Liver (tissue), 9 donors: ENCODE data around the gene RPGRIP1L. TPM values are rescaled to one million over a fixed set of nuclear protein-coding genes. Genes with fewer than 3 reads are reported as not detected.

Experiments used
- DNase-seq: peaks from one replicate; pipeline ENCODE4 v3.0.0-alpha.2; 2017; ENCODE audit warnings: low spot score
- H3K27ac ChIP-seq, 2 donors: one replicate each; pipeline ENCODE4 v1.7.0; 2013; ENCODE audit warnings: inconsistent platforms in 2 of 2, low read length in 2 of 2, control low read depth in 1 of 2, low read depth in 1 of 2, mild to moderate bottlenecking in 1 of 2
- H3K27me3 ChIP-seq, 4 donors: one replicate each; pipeline versions ENCODE4 v1.6.1 to v1.7.0; 2013; ENCODE audit warnings: low read length in 3 of 4, inconsistent platforms in 1 of 4, mild to moderate bottlenecking in 1 of 4, moderate library complexity in 1 of 4; ENCODE audit not compliant: control insufficient read depth in 4 of 4, insufficient read depth in 4 of 4
- H3K36me3 ChIP-seq, 4 donors: one replicate each; pipeline versions ENCODE4 v1.6.1 to v1.7.0; 2013; ENCODE audit warnings: low read length in 3 of 4, mild to moderate bottlenecking in 3 of 4, low read depth in 1 of 4, moderate library complexity in 1 of 4; ENCODE audit not compliant: control insufficient read depth in 4 of 4, insufficient read depth in 3 of 4
- H3K4me1 ChIP-seq, 4 donors: one replicate each; pipeline versions ENCODE4 v1.6.1 to v1.7.0; 2013; ENCODE audit warnings: low read length in 3 of 4, mild to moderate bottlenecking in 3 of 4, moderate library complexity in 1 of 4; ENCODE audit not compliant: control insufficient read depth in 4 of 4, insufficient read depth in 4 of 4
- H3K4me3 ChIP-seq, 3 donors: one replicate each; pipeline versions ENCODE4 v1.6.1 to v1.7.0; 2013; ENCODE audit warnings: low read length in 3 of 3, control low read depth in 1 of 3, low read depth in 1 of 3, mild to moderate bottlenecking in 1 of 3
- H3K9ac ChIP-seq, 2 donors: one replicate each; pipeline ENCODE4 v1.7.0; 2013; ENCODE audit warnings: low read length in 2 of 2, mild to moderate bottlenecking in 2 of 2, moderate library complexity in 2 of 2, control low read depth in 1 of 2, low read depth in 1 of 2
- H3K9me3 ChIP-seq, 4 donors: one replicate each; pipeline versions ENCODE4 v1.6.1 to v1.7.0; 2013; ENCODE audit warnings: low read length in 3 of 4; ENCODE audit not compliant: control insufficient read depth in 4 of 4
- ATF3 ChIP-seq: IDR thresholded peaks from 2 replicates; pipeline ENCODE4 v1.6.1; 2016; ENCODE audit warnings: antibody characterized with exemption
- CTCF ChIP-seq: fragments of 150-350 bp; IDR thresholded peaks from 2 replicates; pipeline ENCODE4 v1.5.1; 2017; ENCODE audit warnings: improper control_type of control experiment, low read depth, low read length; ENCODE audit not compliant: missing input control
- EGR1 ChIP-seq, 2 donors: IDR thresholded peaks; 2 replicates each; pipeline ENCODE4 v1.6.1; 2016 to 2018; ENCODE audit warnings: antibody characterized with exemption in 2 of 2, low read depth in 2 of 2
- FOXA1 ChIP-seq: IDR thresholded peaks from 2 replicates; pipeline ENCODE4 v1.6.1; 2016; ENCODE audit warnings: antibody characterized with exemption
- GABPA ChIP-seq, 2 donors: IDR thresholded peaks in 1 of 2; conservative IDR thresholded peaks in 1 of 2; 2 replicates each; pipeline ENCODE4 v1.6.1; 2016; ENCODE audit warnings: antibody characterized with exemption in 2 of 2, mild to moderate bottlenecking in 1 of 2, moderate library complexity in 1 of 2
- HNF4A ChIP-seq, 2 donors: conservative IDR thresholded peaks; 2 replicates each; pipeline ENCODE4 v1.6.1; 2016; ENCODE audit warnings: antibody characterized with exemption in 2 of 2, mild to moderate bottlenecking in 2 of 2
- HNF4G ChIP-seq: IDR thresholded peaks from 2 replicates; pipeline ENCODE4 v1.6.1; 2016; ENCODE audit warnings: antibody characterized with exemption
- JUND ChIP-seq, 2 donors: IDR thresholded peaks; 2 replicates each; pipeline ENCODE4 v1.6.1; 2016; ENCODE audit warnings: antibody characterized with exemption in 2 of 2
- MAX ChIP-seq: IDR thresholded peaks from 2 replicates; pipeline ENCODE4 v1.6.1; 2016; ENCODE audit warnings: antibody characterized with exemption
- NR2F2 ChIP-seq: IDR thresholded peaks from 2 replicates; pipeline ENCODE4 v1.6.1; 2016; ENCODE audit warnings: antibody characterized with exemption
- REST ChIP-seq: IDR thresholded peaks from 2 replicates; pipeline ENCODE4 v1.6.1; 2016; ENCODE audit warnings: antibody characterized with exemption, mild to moderate bottlenecking
- SP1 ChIP-seq: IDR thresholded peaks from 2 replicates; pipeline ENCODE4 v1.6.1; 2018; ENCODE audit warnings: antibody characterized with exemption, mild to moderate bottlenecking
- TAF1 ChIP-seq: conservative IDR thresholded peaks from 2 replicates; pipeline ENCODE4 v1.6.1; 2016; ENCODE audit warnings: antibody characterized with exemption, mild to moderate bottlenecking
- YY1 ChIP-seq: IDR thresholded peaks from 2 replicates; pipeline ENCODE4 v1.6.1; 2016; ENCODE audit warnings: antibody characterized with exemption, mild to moderate bottlenecking
- ZBTB33 ChIP-seq: IDR thresholded peaks from 2 replicates; pipeline ENCODE4 v1.6.1; 2016; ENCODE audit warnings: antibody characterized with exemption
- WGBS: extraction: QIAGEN DNeasy Blood & Tissue Kit; methylation state at CpG from one replicate; pipeline ENCODE4 v1.1.7; 2013; 5-methylcytosine and 5-hydroxymethylcytosine counted together
- polyA plus RNA-seq, 2 donors: library from polyadenylated mRNA; stranded (reverse) in 1 of 2; unstranded in 1 of 2; fragments of 200-250 nt in 1 of 2; fragments of >200 nt in 1 of 2; fragmentation: Nextera tagmentation in 1 of 2; extraction: Ambion mirVana in 1 of 2; gene quantifications; one replicate each; pipeline versions ENCODE4 v1.2.1 to v1.2.3, GENCODE V29; 2013 to 2015
- total RNA-seq, 2 donors: library from RNA; depleted of rRNA; stranded (reverse); fragments of >200 nt; gene quantifications; one replicate each; pipeline ENCODE4 v1.2.3, GENCODE V29; 2014
- donor health status: healthy.
- donor health status: healthy.
- donor health status: healthy.
- donor health status: healthy.
- donor health status: healthy.

RPGRIP1L gene
- total and polyA plus RNA-seq, 4 donors: 0.46 to 1.4 (median 0.89) TPM

GRCh38 chr16:53726625-53727024 is 23.0 kb upstream of the RPGRIP1L start:
- TF ChIP-seq YY1: no peak
- TF ChIP-seq GABPA (IDR thresholded peaks at IDR 0.05 in 1 of 2, conservative IDR thresholded peaks at IDR 0.05 in 1 of 2): no peak
- TF ChIP-seq TAF1: no peak
- no peak for TF ChIP-seq NR2F2
- no peak for TF ChIP-seq CTCF
- no peak for TF ChIP-seq FOXA1
- TF ChIP-seq HNF4G: no peak
- TF ChIP-seq REST: no peak
- no peak for TF ChIP-seq SP1
- TF ChIP-seq EGR1 (IDR thresholded peaks at IDR 0.05; ENCODE audit: low read depth in 2 of 2): no peak
- no peak for TF ChIP-seq HNF4A (conservative IDR thresholded peaks at IDR 0.05)
- no peaks in the 10 kb centered on the region for H3K27me3 ChIP-seq
- H3K27ac ChIP-seq: no peak overlapping the region
- H3K4me3 ChIP-seq: no peak overlapping the region
- no peak for DNase-seq
- no peak overlapping the region for H3K9ac ChIP-seq
- no peaks in the 10 kb centered on the region for H3K9me3 ChIP-seq
- H3K4me1 ChIP-seq: no peaks in the 10 kb centered on the region
- no peaks in the 10 kb centered on the region for H3K36me3 ChIP-seq

GRCh38 chr16:53721017-53721416 is 17.4 kb upstream of the RPGRIP1L start:
- Histone ChIP-seq H3K9ac (no peak overlapping the region), H3K4me1 (no peaks in the 10 kb centered on the region), H3K27ac (no peak overlapping the region), H3K4me3 (no peak overlapping the region), H3K36me3 (no peaks in the 10 kb centered on the region), H3K9me3 (no peaks in the 10 kb centered on the region), H3K27me3 (no peaks in the 10 kb centered on the region)
- WGBS: 91% methylated on average over 5 of the region's 5 CpGs
- no peak for DNase-seq
- no peak for TF ChIP-seq EGR1 (IDR thresholded peaks at IDR 0.05; ENCODE audit: low read depth in 2 of 2)
- TF ChIP-seq HNF4A (conservative IDR thresholded peaks at IDR 0.05): no peak
- no peak for TF ChIP-seq SP1
- no peak for TF ChIP-seq ATF3
- no peak for TF ChIP-seq TAF1
- TF ChIP-seq HNF4G: no peak
- TF ChIP-seq JUND (IDR thresholded peaks at IDR 0.05): no peak
- TF ChIP-seq ZBTB33: no peak
- TF ChIP-seq MAX: no peak
- TF ChIP-seq YY1: no peak
